GM18517 (cell line): Measurements from ENCODE around the gene LAMC1.
"Not testable (repeated sequence)": the region's sequence is repeated elsewhere in the genome, so short reads cannot be mapped to it uniquely, and the experiment has no call there.

Source experiments
- ATAC-seq: cut with Tn5 transposase; IDR thresholded peaks from one replicate; pipeline ENCODE4 v1.9.1; 2021; ENCODE audit warnings: mild to moderate bottlenecking, moderate library complexity; ENCODE audit not compliant: unreplicated experiment

The LAMC1 gene

DNA sequence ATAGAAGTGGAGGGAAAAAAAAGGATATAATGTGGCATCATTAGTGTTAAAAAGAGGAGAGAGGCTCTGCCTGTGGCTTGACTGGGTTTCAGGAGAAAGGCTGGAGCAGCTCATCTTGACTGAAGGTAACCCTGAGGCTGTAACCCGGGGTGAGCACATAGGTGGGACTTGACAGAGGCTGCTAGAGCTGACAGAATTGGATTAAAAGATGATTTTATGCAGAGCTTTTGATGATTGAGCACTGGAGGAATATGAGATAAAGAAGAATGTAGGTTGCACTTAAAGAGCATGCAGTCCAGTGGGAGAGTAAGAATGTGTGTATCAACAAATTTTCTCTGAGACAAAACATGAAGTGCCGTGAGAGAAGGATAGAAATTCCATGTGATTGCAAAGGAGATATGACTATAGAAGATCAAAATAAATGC, 17.3 kb downstream of the LAMC1 start:
- no peak for ATAC-seq

DNA sequence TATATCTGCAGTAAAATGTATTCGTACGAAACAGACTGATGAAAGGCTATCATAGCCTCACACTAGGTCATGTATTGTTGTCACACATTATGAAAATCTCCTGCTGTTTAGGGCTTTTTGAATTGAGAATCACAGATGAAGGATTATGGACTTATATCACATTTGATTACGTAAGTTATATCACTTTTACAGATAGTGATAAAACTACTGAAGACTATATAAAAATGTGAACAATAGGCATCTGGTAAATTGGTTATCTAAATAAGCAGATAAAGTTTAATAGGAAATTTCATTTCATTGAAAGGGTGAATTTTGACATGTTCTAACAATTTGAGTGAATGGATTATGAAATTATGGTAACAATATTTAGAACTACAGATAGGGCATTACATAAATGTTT, 20.0 kb downstream of the LAMC1 start:
- no peak for ATAC-seq

DNA sequence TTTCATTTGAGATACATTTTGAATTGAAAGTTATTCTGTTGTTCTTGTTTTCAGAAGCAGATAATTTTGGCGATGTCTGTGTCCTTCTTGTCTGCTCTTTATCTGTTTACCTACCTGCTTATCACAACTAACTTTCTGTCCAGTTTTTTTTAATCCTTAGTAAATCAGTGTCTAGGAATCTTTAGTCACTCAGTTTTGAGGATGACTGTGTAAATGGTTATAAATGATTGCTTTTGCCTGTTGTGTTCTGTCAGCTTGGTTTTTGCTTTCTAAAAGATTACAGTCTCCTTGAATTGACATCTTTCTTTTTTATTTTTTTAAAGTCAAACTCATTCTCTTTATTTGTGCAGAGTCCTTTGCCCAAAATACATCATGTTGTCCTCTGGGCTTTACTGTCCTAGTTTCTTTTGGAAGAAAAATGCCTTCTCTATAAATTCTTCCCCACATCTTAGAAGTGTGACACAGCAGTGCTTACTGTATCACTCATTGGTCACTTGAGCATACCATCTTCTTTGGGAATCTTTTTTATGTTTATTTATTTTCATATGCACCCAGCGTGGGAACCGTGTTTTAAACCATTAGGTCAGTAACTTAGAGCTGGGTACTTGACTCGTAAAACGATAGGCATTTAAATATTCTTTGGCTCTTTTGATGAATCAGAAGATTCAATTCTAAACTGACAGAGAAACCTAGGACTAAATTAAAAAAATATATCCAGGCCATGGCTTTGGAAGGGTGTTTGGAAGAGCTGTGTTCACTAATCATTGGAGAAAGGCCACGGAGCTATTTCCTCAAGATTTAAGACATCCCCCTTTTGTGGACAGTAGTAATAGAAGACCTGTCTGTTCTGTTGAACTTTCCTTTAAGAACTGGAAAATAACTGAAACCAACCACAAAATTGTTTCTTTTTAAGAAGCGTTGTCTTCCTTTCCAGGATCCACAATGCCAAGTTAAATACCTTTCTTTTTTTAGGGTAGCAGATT, 20.9 kb downstream of the LAMC1 start:
- no peak for ATAC-seq

DNA sequence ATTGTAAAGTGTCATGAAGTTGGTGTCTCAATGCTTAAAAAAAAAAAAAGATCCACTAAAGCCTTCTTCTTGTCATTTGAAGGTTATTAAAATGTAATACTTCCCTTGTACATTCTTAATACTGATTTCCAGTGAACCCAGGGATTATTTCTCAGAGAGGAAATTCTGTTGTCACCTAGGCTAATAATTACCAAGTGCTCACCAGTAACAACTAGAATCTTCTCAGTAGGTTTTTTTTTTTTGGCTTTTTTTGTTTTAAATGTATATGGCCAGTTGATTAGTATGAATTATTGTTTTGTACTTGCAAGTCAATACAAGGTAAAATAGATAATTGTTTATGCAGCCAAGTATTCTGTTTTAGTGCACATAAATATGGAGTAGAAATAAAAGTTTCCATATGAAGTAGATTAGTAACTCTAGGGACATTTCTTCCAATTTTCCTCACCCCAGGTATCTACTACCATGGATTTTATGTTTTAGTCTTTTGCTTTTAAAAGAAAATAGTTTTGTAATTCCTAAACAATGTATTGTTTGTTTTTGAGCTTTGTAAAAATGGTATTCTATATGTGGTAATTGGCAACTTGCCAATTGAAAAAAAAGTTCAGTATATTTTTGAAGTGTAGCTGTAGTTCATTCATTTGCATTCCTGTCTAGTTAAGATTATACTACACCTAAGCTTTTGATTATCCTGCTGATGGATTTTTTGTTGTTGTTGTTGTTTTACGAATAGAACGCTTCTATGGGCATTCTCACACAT, 21.9 kb downstream of the LAMC1 start:
- ATAC-seq = no peak

DNA sequence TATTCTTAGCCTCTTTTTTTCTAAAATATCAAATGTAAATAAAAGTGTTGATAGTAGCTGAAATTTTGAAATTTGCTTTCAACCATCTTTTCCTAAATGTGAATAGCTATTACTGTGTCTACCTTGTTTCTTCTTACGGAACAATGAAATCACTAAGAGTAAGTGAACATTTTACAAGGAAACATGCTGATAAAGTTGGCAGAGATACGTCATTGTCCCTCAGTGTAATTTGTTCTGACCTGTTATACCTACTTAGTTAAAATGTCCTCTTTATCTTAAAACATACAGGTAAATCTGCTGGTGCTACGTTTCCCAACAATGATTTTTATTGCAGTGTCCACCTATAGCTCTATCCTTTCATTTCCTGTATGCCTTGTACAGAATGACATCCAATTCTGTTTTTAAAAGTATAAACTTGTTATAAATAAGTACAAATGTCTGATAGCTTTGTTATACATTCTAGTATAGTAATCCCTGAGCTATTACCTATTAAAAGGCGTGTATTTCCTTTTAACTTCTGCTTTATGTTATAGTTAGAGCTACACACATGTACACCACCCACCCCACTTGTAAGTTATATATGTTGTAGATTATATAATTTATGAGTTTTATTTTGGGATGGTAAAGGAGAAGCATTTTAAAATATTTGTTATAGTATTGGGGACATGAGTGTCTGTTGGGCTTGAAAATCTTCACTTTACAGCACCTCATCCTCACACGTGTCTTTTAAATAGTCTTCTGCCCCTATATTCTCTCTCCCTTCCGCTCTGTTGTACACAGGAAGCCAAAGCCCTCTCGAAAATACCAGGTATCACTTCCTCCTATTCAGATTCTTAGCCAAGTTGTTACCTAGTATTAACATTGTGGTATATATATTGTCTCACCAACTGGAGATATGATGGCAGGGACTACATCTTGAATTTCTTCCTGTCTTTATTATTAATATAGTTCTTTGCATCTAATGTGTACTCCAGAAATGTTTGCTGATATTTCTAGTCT, 25.2 kb downstream of the LAMC1 start:
- ATAC-seq = peak; percentile 100

DNA sequence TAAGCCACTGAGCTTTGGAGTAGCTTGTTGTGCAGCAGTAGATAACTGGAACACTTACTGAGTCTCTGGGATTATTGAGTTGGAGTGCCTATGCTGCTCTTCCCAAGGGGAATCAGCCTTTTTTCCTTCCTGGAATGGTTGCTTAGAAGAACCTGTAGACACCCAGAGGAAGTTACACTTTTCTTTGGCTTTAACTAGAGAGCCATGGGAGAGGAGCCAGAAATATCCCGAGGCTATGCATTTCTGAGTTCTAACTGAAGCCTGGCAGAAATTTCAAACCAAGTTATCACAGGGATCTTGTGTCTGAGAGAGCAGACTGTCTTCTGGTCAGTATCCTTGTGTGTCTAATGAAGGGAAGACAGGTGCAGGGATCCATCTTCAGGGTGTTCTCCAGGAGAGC, 28.3 kb downstream of the LAMC1 start:
- no peak for ATAC-seq

DNA sequence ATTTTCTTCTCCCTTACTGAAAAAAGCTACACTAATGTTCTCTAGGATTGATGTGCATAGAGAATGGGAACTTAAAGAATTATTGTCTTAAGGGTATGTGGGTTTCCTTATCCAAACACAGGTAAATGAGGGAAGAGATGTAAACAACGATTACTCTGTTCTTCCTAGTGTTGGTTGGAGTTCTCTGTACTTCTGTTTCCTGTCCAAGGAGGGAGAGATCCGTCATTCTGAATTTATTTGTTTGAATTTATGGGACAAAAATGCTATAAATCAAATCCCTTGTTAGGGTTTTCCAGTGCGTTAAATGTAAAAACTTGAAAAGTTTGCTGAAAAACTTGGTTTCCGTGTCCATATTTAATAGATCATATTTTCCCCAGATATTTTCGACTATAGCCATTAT, 29.6 kb downstream of the LAMC1 start:
- ATAC-seq = no peak

DNA sequence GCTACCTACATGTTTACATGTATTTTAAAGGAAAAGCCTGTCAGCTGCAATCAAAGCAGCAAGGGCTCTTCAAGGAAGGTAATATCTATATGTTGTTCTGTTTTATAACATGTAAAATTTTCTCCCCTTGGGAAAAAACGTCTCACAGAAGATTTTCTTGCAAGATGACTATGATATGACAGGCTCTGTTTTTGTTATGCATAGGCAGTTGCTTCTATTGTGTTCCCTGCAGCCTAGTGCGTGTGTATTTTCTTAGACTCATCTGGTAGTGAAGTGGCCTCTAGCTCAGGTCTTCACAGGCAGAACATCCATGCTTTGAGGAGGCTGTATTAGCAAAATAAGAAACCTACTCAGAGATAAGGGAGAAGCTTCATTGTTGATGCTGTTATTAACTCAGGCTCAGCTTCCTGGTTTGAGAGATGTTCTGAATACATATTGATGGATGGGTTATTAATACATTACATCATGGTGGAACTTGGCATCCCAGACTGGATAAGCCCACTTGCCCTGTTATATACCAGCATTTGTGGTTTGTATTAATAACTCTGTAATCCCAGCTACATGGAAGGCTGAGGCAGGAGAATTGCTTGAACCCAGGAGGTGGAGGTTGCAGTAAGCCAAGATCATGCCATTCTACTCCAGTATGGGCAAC, 35.8 kb downstream of the LAMC1 start:
- no peak for ATAC-seq

DNA sequence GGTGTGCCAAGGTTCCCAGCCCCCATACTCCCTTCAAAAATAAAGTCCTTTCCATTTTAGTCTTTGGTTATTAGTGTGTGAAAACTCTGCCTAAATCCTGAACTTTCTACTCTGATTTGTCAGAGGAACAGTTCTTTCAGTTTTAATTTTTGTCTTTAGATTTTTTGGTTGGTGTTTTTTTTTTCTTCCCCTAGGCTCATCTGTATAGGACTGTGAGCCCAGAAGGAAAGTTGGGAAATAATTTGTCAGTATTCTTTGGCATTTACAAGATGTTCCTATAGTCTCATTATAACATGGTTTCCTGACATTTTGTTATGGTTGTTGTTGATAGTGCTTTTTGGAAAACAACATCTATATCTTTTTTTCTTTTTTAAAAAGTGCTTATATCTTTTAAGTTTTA, 38.0 kb downstream of the LAMC1 start:
- no peak for ATAC-seq

DNA sequence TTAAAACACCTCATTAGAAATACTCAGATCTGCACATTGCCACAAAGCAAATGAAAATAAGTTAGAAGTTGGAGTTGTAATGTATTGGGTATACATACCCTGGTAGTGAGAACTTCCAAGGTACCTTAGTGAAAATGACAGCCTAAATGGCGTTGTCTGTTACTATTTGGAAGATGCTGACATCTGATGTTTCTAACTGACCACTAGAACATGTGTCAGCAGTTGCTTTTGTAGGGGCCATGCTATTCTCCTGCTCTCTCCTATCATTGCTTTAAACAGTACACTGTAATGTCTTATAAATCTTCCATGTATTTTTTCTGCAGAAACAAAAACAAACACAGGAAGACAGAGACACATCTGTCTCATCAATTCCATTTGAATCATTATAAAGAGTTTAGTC, 40.1 kb downstream of the LAMC1 start:
- ATAC-seq = no peak

DNA sequence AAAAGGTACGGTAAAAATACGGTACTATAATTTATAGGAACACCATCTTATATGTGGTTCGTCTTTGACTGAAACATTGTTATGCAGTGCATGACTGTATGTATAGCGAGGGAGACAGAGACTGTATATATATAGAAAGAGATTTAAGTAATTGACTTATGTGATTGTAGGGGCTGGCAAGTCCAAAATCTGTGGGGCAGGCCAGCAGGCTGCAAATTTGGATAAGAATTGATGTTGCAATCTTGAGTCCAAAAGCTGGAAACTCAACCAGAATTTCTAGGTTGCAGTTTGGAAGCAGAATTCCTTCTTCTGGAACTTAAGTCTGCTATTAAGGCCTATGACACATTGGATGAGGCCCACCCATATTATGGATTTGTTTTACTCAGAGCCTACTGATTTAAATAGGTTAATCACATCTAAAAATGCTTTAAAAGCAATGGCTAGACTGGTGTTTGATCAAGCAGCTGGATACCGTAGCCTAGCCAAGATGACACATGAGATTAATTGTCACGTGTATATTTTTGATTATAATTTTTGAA, 42.0 kb downstream of the LAMC1 start:
- ATAC-seq = no peak

DNA sequence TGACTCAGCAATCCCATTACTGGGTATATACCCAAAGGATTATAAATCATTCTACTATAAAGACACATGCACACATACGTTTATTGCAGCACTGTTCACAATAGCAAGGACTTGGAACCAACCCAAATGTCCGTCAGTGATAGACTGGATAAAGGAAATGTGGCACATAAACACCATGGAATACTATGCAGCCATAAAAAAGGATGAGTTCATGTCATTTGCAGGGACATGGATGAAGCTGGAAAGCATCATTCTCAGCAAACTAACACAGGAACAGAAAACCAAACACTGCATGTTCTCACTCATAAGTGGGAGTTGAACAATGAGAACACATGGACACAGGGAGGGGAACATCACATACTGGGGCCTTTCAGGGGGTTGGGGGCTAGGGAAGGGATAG, 43.2 kb downstream of the LAMC1 start:
- not testable (repeated sequence) for ATAC-seq

DNA sequence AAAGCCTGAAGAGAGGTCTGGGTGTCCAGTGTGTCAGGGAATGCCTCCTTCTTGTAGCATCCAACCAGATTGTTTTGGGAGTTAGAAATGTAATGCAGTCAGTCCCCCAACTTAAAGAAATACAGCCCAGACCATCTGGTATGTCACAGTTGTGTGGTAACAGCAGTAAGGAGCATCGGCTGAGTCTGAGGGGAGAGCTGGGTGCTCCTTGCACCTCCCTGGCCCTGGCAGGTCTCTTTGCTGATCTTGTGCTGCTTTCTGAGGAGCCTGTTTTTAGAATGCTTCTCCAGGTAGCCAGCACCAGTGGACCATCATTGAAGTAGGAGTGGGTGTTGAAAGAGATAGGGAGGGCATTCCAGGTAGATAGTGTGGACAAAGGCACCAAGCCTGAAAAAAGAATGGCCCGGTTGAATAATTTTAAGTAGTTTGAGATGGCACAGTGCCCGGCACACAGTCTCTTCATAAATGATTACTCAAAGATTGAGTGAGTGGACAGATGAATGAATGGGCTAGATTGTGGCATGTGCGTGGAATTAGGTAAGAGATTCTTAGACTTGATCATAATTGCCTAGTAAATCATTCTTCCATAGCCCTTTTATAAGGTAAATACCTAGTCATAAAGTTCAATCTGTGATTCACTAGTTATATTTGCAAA, 46.5 kb downstream of the LAMC1 start:
- no peak for ATAC-seq

DNA sequence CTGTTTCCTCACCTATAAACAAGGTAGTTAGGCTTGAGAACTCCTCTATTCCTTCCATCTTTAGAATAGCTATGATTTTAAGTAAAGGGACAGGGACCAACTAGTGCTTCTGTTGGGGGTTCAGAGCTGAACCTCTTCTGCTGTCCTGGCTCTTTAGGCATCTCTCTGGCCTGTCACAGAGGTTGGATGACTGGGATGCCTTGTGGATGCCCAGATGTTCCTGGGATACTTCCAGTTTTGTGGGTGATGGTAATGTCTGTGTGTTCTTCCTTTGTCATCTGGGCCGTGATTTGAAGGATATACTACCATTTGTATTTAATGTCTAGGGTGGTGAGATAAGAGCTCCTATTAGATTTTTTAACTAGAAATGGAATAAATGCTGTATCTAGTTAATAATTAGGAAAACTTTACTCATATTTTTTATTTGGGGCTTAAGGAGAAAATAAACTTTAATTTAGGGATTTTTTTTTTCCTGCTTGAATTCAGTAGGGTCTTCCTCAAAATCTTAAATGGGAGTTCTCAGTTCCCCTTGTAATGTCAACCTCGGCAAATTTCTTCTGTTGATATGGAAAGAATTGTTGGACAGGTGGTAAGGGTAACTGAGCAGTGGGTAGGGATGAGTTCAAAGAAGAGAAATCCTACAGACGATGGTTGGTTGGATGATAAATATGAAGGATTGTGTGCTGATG, 47.2 kb downstream of the LAMC1 start:
- no peak for ATAC-seq

DNA sequence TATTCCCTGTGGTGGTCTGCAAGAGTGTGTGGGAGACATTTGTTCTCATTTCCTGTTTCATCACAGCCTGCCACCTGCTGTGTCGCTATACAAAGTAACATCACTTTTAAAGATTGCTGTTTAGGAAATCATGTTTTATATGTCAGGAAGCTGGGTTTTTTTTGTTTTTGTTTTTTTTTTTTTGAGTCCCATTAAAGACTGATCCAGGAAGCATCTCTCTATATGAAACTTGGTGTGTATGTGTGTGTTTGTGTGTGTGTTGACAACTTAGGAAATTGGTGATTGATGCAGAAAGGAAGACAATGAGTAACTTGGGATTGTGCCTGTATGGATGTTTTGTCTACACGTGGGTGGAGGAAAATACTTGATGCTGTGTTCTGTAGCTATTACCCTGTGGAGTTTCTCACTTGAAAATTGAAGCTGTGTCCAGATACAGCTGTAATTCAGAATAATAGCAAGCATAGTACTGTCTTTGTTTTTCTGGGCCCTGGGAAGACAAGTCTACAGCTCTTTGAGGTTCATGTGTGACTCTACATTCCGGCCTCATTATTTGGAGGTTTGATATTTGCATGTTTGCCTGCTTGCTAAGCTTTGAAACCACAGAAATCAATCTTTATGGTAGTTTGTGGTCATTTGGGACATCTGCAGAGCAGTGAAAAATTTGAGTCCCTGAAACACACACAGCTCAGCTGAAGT, 47.9 kb downstream of the LAMC1 start:
- ATAC-seq = peak; percentile 92

DNA sequence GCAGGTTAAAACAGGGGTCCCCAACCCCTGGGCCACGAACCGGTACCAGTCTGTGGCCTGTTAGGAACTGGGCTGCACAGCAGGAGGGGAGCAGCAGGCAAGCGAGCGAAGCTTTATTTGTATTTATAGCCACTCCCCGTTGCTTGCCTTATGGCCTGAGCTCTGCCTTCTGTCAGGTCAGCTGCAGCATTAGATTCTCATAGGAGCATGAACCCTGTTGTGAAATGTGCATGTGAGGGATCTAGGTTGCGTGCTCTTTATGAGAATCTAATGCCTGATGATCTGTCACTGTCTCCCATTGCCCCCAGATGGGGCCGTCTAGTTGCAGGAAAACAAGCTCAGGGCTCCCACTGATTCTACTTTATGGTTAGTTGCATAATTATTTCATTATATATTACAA, 49.4 kb downstream of the LAMC1 start:
- ATAC-seq = not testable (repeated sequence)

DNA sequence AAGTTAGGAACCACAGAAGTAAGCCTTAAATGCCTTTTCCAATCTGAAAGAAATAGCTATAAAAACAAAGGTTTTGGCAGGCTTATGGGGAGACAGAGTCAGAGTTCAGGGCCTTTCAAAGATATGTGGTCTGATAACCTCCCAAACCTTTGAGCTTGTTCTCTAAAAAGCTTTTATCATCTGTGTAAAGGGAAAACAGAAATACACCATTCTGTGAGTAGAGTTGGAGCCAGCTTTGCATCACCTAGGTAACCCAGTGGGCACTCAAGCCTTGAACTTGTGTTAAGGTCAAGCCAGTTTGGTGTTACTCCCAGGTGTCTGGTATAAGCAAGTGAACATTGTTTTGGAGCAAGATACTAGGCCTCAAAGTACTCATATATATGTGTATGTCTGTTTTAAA, 50.1 kb downstream of the LAMC1 start:
- no peak for ATAC-seq

DNA sequence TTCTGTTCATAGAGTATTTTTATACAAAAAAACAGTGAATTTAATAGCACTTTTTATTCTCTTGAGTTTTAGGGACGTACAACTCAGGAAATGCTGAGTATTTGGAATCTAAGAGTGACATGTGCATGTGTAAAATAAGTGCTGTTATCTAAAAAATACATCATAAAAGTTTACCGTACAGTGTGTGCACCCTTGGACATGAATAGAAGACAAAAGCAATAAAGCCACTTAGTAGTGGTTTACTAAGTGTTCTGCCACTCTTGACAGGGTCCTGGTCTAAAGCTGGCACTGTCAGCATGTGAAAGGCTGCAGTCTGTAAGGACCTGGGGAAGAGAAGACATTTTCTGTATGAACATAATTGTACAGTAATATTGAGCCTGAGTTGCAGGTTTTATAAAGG, 51.0 kb downstream of the LAMC1 start:
- no peak for ATAC-seq
